SK-N-SH (cell line): ENCODE measurements around the gene TROAP.
"Not testable (repeated sequence)": the region's sequence is repeated elsewhere in the genome, so short reads cannot be mapped to it uniquely, and the experiment has no call there.

Experiments
- EP300 ChIP-seq, 2 experiments: IDR thresholded peaks; 2 replicates each; pipeline versions ENCODE4 v1.4.0 to v1.6.1; 2012; ENCODE audit warnings: borderline replicate concordance in 1 of 2, low read depth in 1 of 2, low read length in 1 of 2
- MXI1 ChIP-seq: IDR thresholded peaks from 2 replicates; pipeline ENCODE4 v1.6.1; 2012; ENCODE audit warnings: mild to moderate bottlenecking, low read depth, low read length, improper control_type of control experiment
- RFX5 ChIP-seq: IDR thresholded peaks from 2 replicates; pipeline ENCODE4 v1.6.1; 2012; ENCODE audit warnings: mild to moderate bottlenecking, improper control_type of control experiment, low read length
- TAF1 ChIP-seq: IDR thresholded peaks from 2 replicates; pipeline ENCODE4 v1.6.1; 2012; ENCODE audit warnings: low read depth, mild to moderate bottlenecking, low read length, moderate library complexity, borderline replicate concordance
- TCF12 ChIP-seq: IDR thresholded peaks from 2 replicates; pipeline ENCODE4 v1.4.0; 2012
- TF ChIP-seq, protein P1 (sequence below): IDR thresholded peaks from 2 replicates; pipeline ENCODE4 v1.4.0; 2012; ENCODE audit warnings: low read depth, borderline replicate concordance
- TF ChIP-seq, protein P2 (sequence below): fragments of 200-600 bp; sonication (generic); IDR thresholded peaks from 2 replicates; pipeline ENCODE4 v1.6.1; 2017; ENCODE audit warnings: antibody characterized with exemption, mild to moderate bottlenecking, moderate library complexity
- TF ChIP-seq, protein P3 (sequence below): IDR thresholded peaks from 2 replicates; pipeline ENCODE4 v1.4.0; 2012; ENCODE audit warnings: low read depth

DNA sequence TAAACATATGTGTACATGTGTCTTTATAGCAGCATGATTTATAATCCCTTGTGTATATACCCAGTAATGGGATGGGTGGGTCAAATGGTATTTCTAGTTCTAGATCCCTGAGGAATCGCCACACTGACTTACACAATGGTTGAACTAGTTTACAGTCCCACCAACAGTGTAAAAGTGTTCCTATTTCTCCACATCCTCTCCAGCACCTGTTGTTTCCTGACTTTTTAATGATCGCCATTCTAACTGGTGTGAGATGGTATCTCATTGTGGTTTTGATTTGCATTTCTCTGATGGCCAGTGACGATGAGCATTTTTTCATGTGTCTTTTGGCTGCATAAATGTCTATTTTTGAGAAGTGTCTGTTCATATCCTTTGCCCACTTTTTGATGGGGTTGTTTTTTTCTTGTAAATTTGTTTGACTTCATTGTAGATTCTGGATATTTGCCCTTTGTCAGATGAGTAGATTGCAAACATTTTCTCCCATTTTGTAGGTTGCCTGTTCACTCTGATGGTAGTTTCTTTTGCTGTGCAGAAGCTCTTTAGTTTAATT lies 12.5 kb upstream of the TROAP start:
- not testable (repeated sequence) for TF ChIP-seq EP300 (IDR thresholded peaks at IDR 0.05; ENCODE audit: borderline replicate concordance in 1 of 2, low read depth in 1 of 2, low read length in 1 of 2); MXI1; RFX5; TCF12; TAF1
- TF ChIP-seq, protein P1, sequence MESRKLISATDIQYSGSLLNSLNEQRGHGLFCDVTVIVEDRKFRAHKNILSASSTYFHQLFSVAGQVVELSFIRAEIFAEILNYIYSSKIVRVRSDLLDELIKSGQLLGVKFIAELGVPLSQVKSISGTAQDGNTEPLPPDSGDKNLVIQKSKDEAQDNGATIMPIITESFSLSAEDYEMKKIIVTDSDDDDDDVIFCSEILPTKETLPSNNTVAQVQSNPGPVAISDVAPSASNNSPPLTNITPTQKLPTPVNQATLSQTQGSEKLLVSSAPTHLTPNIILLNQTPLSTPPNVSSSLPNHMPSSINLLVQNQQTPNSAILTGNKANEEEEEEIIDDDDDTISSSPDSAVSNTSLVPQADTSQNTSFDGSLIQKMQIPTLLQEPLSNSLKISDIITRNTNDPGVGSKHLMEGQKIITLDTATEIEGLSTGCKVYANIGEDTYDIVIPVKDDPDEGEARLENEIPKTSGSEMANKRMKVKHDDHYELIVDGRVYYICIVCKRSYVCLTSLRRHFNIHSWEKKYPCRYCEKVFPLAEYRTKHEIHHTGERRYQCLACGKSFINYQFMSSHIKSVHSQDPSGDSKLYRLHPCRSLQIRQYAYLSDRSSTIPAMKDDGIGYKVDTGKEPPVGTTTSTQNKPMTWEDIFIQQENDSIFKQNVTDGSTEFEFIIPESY = not testable (repeated sequence)
- TF ChIP-seq, protein P2, sequence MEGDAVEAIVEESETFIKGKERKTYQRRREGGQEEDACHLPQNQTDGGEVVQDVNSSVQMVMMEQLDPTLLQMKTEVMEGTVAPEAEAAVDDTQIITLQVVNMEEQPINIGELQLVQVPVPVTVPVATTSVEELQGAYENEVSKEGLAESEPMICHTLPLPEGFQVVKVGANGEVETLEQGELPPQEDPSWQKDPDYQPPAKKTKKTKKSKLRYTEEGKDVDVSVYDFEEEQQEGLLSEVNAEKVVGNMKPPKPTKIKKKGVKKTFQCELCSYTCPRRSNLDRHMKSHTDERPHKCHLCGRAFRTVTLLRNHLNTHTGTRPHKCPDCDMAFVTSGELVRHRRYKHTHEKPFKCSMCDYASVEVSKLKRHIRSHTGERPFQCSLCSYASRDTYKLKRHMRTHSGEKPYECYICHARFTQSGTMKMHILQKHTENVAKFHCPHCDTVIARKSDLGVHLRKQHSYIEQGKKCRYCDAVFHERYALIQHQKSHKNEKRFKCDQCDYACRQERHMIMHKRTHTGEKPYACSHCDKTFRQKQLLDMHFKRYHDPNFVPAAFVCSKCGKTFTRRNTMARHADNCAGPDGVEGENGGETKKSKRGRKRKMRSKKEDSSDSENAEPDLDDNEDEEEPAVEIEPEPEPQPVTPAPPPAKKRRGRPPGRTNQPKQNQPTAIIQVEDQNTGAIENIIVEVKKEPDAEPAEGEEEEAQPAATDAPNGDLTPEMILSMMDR = not testable (repeated sequence)
- TF ChIP-seq, protein P3, sequence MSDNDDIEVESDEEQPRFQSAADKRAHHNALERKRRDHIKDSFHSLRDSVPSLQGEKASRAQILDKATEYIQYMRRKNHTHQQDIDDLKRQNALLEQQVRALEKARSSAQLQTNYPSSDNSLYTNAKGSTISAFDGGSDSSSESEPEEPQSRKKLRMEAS = not testable (repeated sequence)
